GM18858 (cell line): ENCODE data around the gene TRIM50.
"Not testable (repeated sequence)": the region's sequence is repeated elsewhere in the genome, so short reads cannot be mapped to it uniquely, and the experiment has no call there.

Experiments
- ATAC-seq: cut with Tn5 transposase; IDR thresholded peaks from one replicate; pipeline ENCODE4 v1.9.1; 2021; ENCODE audit not compliant: unreplicated experiment

Gene TRIM50

DNA sequence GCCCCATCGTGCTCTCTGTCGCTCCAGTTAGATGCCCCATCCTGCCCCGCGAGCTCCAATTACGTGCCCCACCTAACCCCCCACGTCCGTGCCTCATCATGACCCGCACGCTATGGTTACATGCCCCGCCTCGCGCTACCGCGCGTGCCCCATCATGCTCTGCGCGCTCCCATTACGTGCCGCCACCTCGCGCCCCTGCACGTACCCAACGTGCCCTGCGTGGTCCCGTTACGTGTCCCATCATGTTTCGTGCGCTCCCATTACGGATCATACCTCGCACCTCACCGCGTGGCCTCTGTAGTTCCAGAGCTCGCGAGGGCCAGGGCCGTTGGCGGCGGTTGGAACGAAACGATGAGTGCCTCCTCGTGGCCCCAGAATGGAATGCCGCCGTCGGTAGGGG, at the start of gene TRIM50, which contains the start of gene FKBP6:
TSS of gene TRIM50 (minus strand) at position 161 of the 400 bp plus-strand sequence. CDS start 3,295 bp downstream, outside the sequence.
TSS of gene FKBP6 (plus strand) at position 240 of the 400 bp plus-strand sequence. CDS start 268 bp downstream, outside the sequence.
- ATAC-seq = not testable (repeated sequence)

DNA sequence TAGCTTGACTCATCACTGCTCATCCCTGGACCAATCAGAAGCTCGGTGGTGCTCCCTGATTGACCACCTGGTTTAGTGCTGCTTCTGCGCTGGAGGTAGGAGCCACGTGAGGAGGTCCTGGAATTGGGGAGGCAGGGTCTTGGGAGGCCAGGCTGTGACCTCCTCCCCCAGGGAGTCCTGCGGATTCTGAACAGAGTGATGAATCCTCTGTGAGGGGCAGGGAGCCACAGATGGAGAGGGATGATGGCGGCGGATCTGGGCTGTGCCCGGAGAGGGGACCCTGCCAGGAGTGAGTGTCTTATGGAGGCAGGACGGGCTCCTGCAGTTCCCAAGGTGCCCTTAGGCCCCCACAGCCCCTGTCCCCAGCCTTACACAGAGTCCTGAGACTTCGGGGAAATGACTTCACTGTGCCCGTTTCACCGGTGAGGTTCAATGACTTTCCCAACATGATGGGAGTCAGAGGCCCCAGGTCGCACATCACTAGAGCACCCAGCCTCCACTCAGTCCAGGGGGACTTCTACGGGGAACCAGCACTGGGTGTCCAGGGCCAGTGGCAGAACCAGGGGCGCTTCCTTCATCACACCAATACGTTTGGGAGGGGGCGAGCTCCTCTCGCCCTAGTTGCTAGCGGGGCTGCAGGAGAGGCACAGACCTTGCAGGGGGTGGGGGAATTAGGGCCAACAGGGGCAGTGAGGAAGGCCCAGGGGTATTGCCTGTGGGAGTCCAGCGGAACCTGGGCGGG, 49.0 kb upstream of the TRIM50 start:
- no peak for ATAC-seq

DNA sequence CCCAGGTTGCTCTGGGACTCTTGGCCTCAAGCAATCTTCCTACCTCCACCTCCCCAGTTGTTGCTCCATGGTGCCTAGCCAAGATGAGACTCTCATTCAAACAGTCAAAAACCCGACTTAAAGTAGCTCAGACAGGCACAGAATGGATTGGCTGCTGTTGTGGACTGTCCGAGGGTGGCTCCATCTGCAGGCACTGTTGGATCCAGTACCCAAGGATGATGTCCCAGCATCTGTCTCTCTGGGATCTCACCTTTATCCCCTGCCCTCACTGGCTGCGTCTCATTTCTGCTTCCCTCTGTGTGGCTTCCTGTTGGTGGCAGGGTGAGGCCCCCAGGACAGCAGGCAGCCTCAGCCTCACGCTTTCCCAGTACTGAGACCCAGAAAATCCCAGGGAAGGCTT, 48.4 kb upstream of the TRIM50 start:
- not testable (repeated sequence) for ATAC-seq

DNA sequence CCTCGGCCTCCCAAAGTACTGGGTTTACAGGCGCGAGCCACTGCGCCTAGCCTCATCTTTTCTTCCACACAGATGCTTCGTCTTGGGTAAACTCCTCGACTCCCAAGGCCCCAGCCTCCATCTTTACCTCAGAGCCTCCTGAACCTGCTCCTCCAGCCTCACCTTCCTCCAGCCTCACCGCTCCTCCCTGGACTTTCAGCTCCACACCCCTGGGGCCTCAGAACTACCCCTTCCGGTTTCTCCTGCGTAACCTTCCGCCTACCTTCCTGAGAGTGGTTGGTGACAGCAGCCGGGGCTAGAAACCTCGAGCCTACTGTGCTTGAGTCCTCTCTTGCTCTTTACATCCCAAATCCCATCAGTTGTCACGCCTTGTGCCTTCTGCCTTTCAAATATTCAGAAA, 45.9 kb upstream of the TRIM50 start:
- ATAC-seq = no peak

DNA sequence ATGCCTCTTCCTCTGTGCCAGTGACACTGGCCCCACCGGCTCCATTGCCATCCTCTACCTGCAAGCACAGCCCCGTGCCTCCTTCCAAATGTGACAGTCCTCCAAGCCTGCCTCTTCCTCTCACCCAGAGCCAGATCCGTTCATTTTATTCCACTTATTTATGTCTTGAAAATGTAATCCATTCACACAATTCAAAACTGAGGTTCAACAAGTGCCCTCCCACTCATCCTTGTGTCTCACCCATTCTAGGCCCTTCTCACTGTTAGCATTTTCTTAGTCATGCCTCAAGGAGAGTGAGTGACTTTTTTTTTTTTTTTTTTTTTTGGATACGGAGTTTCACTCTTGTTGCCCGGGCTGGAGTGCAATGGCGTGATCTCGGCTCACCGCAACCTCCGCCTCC, 41.7 kb upstream of the TRIM50 start:
- ATAC-seq = no peak

DNA sequence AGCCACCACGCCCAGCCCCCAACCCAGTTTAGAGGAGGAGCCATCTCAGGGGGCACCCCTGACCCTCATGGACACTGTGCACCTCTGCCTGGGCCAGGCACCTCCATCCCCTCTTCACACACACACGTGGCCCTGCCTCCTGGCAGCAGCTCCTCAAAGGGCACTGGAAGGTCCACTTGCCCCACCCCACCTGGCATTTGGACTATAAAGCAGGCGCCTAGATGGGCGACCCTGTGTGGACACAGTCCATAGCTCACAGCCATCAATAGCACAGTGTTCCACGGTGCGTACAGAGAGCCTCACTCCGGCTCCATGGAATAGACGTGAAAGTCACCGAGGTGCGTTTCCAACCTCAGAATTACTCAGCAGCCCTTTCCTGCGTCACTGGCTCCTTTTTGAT, 41.1 kb upstream of the TRIM50 start:
- no peak for ATAC-seq

DNA sequence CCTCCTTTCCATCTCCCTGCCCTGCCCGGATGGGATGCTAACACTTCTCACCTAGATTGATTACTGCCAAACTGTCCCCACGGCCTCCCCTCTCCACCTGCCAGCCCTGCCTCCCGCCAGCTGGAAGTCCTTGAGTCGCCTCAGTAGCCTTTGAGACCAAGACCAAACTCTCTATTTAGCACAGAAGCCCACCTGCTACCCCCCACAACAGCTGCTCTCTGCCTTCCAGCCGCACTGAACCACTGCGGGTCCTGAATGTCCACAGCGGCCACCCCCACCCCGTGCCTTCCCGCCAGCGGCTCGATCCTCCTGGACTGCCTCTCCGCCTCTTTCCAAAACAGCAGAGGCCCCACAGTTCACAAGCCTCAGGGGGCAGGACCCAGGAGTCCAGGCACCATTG, 39.1 kb upstream of the TRIM50 start:
- ATAC-seq = no peak

DNA sequence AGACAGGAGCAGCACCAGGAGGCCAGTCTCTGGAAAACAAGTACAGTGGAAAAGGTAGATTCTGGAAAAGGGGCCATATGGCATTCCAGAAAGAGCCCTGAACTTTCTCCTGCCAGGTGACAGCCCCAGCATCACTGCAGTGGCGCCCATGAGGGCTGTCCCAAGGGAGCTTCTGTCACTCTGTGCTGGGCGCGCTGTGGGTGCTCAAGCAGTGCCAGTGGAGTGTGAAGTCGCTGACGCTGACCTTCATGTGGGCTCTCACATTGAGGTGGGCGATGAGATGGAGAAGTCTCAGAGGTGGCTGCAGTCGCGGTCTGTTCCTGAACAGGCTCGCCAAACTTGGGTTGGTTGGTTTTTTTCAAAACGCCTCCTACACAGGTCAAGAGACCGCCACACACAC, 38.2 kb upstream of the TRIM50 start:
- ATAC-seq = no peak

DNA sequence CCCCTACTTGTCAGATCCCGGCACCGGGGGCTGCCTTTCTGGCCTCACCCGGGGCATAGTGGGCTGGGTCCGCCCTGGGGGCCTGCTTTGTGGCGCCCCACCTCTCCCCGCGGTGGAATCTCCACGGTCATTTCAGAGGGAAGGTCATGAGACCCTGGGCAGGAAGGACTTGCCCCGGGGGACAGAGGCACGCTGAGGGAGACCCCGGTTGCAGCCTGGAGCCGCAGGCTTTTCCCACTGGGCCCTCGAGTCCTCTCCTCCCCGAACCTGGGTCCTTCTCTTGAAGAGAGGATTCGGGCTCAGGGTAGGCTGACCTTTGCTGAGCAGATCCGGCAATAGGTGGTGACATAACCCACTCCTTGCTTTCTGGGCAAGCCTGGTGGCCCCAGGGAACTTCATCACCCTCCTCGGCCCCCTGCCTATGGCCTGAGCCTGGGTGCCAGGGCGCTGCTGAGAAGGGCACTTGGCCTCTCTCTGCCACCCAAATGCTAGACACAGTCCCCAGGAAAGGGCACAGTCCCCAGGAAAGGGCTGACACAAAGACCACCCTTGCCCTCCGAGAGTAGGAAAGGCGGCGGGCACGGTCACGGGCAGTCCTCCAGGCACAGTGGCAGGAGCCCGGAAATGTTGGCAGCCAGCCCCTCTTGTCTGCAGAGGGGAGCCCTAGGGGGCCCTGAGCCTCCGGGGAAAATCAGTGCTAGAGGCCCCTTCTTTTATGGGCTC, 36.3 kb upstream of the TRIM50 start:
- ATAC-seq = no peak

DNA sequence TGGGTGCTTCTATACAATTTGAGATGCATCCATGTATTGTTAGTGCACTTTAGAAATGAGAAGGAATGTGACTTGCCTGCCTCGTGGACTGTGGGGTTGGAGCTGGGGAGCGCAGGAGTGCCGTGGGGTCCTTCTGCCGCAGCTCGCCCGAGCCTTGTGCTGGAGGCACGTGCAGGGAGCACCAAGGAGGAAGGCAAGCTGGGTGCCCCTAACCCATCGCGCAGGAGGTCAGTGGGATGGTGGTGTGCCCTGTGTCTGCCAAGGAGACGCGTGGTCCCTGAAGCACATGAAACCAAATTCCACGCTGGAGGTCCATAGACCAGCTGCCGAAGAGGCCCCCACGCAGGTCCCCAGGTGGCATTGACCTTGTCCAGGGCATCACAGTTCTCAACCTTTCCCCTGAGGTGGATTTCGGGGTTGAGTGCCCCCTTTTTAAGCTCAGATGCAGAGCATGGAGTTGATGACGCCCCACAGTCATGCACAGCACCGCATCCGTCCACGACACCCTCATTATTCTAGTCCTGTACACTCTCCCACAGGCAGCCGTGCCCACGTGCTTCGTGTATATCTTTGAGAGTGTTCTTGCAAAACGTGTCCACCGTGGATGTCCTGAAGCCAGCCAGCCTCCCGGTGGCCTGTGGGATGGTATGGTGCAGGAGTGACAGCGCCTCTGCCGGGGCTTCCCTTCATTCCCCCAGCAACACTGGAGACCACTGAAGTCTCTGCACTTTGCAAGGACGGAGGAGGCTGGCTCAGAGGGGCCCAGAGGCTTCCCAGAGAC, 35.5 kb upstream of the TRIM50 start:
- no peak for ATAC-seq

DNA sequence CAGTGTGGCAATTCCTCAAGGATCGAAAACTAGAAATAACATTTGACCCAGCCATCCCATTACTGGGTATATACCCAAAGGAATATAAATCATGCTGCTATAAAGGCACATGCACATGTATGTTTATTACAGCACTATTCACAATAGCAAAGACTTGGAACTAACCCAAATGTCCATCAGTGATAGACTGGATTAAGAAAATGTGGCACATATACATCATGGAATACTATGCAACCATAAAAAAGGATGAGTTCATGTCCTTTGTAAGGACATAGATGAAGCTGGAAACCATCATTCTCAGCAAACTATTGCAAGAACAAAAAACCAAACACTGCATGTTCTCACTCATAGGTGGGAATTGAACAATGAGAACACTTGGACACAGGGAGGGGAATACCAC, 32.7 kb upstream of the TRIM50 start:
- not testable (repeated sequence) for ATAC-seq

DNA sequence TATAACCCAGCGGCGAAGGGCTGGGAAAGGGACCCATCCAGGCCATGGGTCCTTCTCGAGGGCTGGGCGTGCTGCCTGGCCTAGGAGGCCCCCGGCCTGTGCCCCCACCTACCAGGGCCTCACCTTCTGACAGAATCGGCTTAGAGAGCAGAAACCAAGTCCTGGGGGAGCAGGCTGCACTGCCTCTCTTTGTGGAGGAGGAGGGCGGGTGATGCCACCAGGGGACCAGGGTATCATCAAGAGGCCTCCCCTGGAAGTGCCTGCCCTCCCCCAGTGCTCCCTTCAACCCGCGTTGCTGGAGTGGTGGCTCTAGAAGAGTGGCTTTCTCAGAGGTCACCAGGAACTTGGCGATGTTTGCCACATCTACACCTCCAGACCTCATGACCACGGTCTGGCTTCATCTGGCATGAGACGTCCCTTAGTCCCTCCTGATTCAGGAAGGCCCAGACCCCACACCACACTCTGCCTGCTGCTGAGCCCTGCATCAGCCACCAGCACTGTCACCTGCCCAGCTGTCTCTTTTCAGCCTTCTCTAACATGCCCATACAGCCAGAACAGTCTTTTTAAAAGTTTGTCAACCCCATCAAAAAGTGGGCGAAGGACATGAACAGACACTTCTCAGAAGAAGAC, 32.0 kb upstream of the TRIM50 start:
- no peak for ATAC-seq

DNA sequence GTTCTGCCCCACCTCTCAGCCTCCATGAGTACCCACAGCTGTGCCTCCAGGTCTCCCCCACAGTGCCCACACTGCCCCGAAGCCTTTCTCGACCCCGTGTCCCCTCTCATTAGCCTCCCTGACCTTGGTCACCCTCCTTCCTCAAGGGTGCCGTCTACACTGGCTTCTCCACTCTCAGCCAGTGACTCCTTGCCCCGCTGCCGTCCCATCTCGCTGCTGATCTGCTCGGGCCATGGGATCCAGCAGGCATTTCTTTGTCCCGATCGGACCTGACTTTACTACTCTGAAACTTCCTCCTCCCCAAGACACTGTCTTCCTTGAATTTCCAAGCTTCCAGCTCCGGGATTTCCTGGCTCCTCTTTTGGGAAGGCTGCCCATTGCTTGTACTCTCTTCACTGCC, 31.4 kb upstream of the TRIM50 start:
- no peak for ATAC-seq

DNA sequence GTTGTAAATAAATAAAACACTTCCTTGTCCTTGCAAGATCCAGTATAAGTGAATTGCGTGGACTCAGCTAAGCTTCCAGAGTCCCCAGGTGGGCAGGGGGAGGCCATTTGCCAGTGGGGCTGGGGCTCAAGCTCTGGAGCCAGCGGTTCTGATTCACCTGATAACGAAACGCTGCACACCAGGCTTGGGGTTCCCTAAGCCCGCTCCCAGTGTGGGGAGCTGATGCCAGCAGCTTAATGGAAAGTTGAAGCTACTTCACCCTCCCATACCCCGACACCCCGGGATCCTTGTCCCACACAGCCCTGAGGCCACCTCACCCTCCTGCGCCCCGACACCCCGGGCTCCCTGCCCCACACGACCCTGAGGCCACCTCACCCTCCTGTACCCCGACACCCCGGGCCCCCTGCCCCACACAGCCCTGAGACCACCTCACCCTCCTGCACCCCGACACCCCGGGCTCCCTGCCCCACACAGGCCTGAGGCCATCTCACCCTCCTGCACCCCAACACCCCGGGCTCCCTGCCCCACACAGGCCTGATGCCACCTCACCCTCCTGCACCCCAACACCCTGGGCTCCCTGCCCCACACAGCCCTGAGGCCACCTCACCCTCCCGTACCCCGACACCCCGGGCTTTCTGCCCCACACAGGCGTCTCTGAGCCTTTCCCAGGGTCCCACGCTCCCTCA, 30.9 kb upstream of the TRIM50 start:
- no peak for ATAC-seq

DNA sequence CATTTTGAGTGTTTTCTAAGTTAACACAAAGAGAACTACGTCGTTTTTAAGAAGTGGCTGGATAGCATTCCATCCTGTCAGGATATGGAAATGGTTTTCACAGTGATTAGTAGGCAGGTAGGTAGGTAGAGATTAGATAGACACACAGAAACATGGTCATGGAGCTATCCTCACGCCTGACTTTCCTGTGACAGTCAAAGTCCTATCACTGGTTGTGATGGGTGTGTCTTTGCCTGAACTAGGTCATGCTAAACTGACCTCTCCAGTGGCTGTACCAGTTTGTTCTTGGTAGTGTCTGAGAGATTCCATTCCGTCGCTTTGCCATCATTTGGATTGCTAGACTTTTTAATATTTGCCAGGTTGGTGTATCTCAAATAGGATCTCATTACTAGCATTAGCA, 28.3 kb upstream of the TRIM50 start:
- ATAC-seq = no peak

DNA sequence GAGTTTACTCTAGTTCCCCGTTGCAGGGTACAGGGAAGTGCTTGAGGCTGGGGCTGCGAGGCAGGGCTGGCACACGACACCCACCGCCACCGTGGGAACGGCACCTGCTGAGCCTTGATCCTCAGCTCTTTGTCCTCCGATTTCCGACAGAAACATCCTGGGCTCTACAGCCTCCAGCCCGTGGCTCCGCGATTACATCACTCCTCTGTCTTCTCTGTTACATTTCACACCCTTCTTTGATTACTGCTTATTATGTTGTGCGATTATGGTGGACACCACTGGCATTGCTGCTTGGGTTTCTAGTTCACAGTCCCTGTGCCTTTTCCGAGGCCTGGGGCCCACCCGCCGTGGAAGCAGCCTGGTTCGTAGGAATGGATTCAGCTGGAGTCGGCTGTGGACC, 26.9 kb upstream of the TRIM50 start:
- ATAC-seq = no peak

DNA sequence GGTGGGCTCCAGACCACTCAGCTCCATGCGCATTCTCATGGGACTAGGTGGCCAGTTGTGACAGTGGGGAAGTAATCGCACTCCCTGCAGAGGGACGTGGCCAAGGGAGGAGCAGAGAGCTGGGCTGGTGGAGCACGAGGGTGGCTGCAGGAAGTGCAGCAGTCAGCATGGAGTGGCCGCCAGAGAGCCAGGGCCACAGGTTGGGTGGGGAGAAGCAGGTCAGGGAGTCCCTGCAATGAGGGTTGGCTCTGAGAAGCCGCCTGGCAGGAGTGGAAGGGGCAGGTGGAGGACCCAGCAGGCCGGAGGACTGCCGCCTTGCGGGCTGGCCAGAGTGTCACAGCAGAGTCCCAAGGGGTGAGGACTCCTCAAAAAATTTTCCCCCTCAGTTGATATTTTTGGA, 26.3 kb upstream of the TRIM50 start:
- no peak for ATAC-seq

DNA sequence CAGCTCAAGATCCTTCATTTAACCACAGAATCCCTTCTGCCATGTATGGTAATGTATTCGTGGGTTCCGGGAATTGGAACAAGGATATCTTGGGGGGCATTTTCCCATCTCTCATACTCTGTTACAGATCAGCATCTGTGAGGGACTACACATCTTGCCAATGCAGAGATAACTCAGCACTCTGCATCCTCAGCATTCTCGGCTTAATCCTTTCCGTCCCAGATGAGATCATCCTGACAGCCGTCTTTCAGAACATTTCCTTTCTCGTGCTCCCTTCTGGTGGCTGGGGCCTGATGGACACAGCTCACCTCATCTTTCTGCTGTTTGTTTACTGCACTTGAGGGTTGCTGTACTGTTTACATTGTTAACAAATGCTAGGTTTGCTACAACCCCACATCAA, 25.4 kb upstream of the TRIM50 start:
- no peak for ATAC-seq

DNA sequence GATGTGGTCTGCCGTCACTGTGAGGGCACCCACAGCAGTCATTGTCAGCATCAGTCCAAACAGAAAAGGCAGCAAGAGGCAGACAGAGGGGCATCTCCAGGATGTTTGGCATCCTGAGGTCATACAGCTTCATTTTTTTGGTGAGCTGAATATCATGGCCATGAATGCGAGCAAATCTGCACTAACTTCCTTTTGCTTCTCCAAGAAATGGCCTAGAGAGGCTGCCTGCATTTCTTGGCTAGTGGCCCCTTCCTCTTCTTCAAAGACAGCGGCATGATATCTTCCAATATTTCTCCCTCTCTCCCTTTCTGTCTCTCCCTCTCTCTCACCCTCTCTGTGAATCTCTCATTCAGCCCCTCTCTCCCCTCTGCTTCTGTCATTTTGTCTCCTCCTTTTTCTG, 24.9 kb upstream of the TRIM50 start:
- no peak for ATAC-seq

DNA sequence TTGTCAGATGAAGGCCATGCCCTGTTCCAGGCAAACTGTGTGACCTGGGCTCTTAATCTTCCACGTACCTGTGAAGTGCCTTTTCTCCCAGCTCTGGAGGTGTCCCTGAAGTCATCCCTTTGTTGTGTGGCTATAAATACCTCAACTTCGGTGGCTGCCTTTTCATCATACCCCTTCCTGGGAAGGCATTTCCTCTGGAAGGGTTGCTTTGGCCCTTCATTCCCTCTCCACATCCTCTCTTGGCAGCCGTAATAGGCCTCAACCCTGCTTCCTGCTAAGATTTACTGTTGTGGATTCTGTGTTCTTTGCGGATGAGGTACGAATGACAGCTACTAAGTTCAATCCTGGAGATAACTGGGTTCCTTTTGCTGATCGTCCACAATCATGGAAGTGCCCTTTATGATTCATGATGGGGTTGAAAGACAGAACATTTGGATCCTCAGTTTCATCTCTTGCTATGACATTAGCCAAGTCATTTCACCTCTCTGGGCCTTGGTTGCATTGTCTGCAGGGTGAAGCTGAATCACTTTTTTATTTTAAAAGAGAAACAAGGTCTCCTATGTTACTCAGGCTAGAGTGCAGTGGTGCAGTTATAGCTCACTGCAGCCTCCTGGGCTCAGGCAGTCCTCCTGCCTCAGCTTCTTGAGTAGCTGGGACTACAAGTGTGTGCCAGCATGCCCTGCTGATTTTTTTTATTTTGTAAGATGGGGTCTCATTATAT, 23.7 kb upstream of the TRIM50 start:
- ATAC-seq = no peak
